Heart left ventricle (tissue), 16 donors: ENCODE measurements around the gene HLA-DRB1. TPM values are rescaled to one million over a fixed set of nuclear protein-coding genes. Genes with fewer than 3 reads are reported as not detected.

Experiments used
- ATAC-seq, 4 donors: fragments of 200-7000 bp; cut with Tn5 transposase; one replicate each; pipeline ENCODE4 v1.9.1; 2020 to 2022; ENCODE audit warnings: moderate library complexity in 4 of 4, mild to moderate bottlenecking in 3 of 4, moderate number of reproducible peaks in 1 of 4
- DNase-seq, 5 donors: peaks; one replicate each; pipeline ENCODE4 v3.0.0-alpha.2; 2020
- H3K27ac ChIP-seq, 12 donors: fragments of 200-600 bp; sonication (generic) in 4 of 12; one replicate each; pipeline versions ENCODE4 v1.5.0 to v1.8.0; 2016 to 2022; ENCODE audit warnings: mild to moderate bottlenecking in 2 of 12
- H3K27me3 ChIP-seq, 9 donors: fragments of 200-600 bp; sonication (generic) in 2 of 9; one replicate each; pipeline versions ENCODE4 v1.5.1 to v1.8.0; 2016 to 2022; ENCODE audit warnings: mild to moderate bottlenecking in 3 of 9
- H3K36me3 ChIP-seq, 9 donors: fragments of 200-600 bp; sonication (generic) in 2 of 9; one replicate each; pipeline versions ENCODE4 v1.5.0 to v1.8.0; 2018 to 2022; ENCODE audit warnings: mild to moderate bottlenecking in 2 of 9
- H3K4me1 ChIP-seq, 12 donors: fragments of 200-600 bp; sonication (generic) in 4 of 12; one replicate each; pipeline versions ENCODE4 v1.5.0 to v1.8.0; 2016 to 2022; ENCODE audit warnings: mild to moderate bottlenecking in 3 of 12
- H3K4me3 ChIP-seq, 12 donors: fragments of 200-600 bp; sonication (generic) in 4 of 12; one replicate each; pipeline versions ENCODE4 v1.5.0 to v1.8.0; 2017 to 2022; ENCODE audit warnings: mild to moderate bottlenecking in 9 of 12, moderate library complexity in 4 of 12
- H3K9me3 ChIP-seq, 12 donors: fragments of 200-600 bp; sonication (generic) in 4 of 12; one replicate each; pipeline versions ENCODE4 v1.5.0 to v1.8.0; 2016 to 2022; ENCODE audit warnings: mild to moderate bottlenecking in 1 of 12
- POLR2A ChIP-seq, 2 donors: fragments of 450-650 bp; IDR thresholded peaks; one replicate each; pipeline ENCODE4 v1.6.1; 2017; ENCODE audit warnings: antibody characterized with exemption in 2 of 2, mild to moderate bottlenecking in 2 of 2, moderate library complexity in 2 of 2
- WGBS, 4 donors: extraction: QIAGEN DNeasy Blood & Tissue Kit in 2 of 4; methylation state at CpG; one replicate each; pipeline versions ENCODE4 v1.1.5 to v1.1.7; 2013 to 2018; 5-methylcytosine and 5-hydroxymethylcytosine counted together
- intact Hi-C, 10 donors: fragments of 100-400 bp; cut with DNase I; formaldehyde crosslinking; loops; one replicate each; pipeline versions ENCODE4 v1.11.1 to v1.14.2; 2022
- long read RNA-seq, 3 donors: library from polyadenylated mRNA; unstranded; transcript quantifications; one replicate each; pipeline ENCODE4 v2.0.0, GENCODE V29; 2020 to 2021
- polyA plus RNA-seq, 2 donors: library from polyadenylated mRNA; stranded (reverse); fragments of 200-250 nt; gene quantifications; one replicate each; pipeline ENCODE4 v1.2.3, GENCODE V29; 2013
- total RNA-seq, 9 donors: library from RNA; depleted of rRNA in 2 of 9; stranded (reverse); fragments of >200 nt in 2 of 9; fragmentation: NEBNext Ultra II Directional in 3 of 9; extraction: Animal tissue kit (Norgen Biotek cat#: 25700) in 3 of 9; gene quantifications; one replicate each; pipeline versions ENCODE4 v1.1.0 to v1.2.4, GENCODE V29; 2016 to 2023
- TF ChIP-seq, protein P1 (sequence below), 12 donors: fragments of 200-600 bp; sonication (generic) in 4 of 12; IDR thresholded peaks; one replicate each; pipeline versions ENCODE4 v1.5.0 to v1.8.0; 2018 to 2022; ENCODE audit warnings: antibody characterized with exemption in 12 of 12, mild to moderate bottlenecking in 5 of 12
- donor health status: ischemic (EF 13 %, LVEDD 7.1; RV severe dilation, severe dysfunction).
- donor health status: healthy with polysubstance abuse.
- donor health status: DM: no; HTN: yes; CAD: no.
- donor health status: DM: no; HTN: no; CAD: no.
- donor health status: ischemic (EF 25% LVEDD 6.9; RV normal size, moderate dysfunction).
- donor health status: ischemic (EF 25% LVEDD 5.7; RV mildly dilated, moderate dysfunction).
- donor health status: healthy.
- donor health status: DM: yes; HTN: yes; CAD: no.
- donor health status: ischemic (EF 35%, LVEDD 5.7; RV mildly dilated, moderate dysfunction).
- donor health status: nonischemic (EF 11% LVEDD 7.7; RV severe dilation, severe dysfunction).
- donor health status: DM: yes; HTN: yes; CAD: no.
- donor health status: PGD.
- donor health status: ischemic (EF 29% LVEDD 5.4; RV normal size, mild dysfunction).
- donor health status: nonischemic (EF 23%, LVEDD 6.1; RV moderate dilation, normal function).

Gene HLA-DRB1
- 100 to 1,000 TPM in 3 of 9 donors, 10 to 100 TPM in 6; 12.3 to 404 (median 86.3) TPM for total RNA-seq
- 10 to 100 TPM; 32.3 to 76.3 TPM for polyA plus RNA-seq
- long read RNA-seq, donor 1, transcript HLA-DRB1-201 (6 exons, 1,229 nt) = major isoform, 80 of 111 reads
- long read RNA-seq, donor 1, partial matches to known transcripts = 29 of 111 reads
- long read RNA-seq, donor 1, other reads (novel, unspliced or antisense) = 2 of 111 reads
- long read RNA-seq, donor 2, transcript HLA-DRB1-201 (6 exons, 1,229 nt) = major isoform, 93 of 142 reads
- long read RNA-seq, donor 2, partial matches to known transcripts = 4 of 142 reads
- long read RNA-seq, donor 2, other reads (novel, unspliced or antisense) = 45 of 142 reads
- long read RNA-seq, donor 3, transcript HLA-DRB1-201 (6 exons, 1,229 nt) = major isoform, 51 of 79 reads
- long read RNA-seq, donor 3, partial matches to known transcripts = 28 of 79 reads
- long read RNA-seq, donor 3, other reads (novel, unspliced or antisense) = 0 of 79 reads

DNA sequence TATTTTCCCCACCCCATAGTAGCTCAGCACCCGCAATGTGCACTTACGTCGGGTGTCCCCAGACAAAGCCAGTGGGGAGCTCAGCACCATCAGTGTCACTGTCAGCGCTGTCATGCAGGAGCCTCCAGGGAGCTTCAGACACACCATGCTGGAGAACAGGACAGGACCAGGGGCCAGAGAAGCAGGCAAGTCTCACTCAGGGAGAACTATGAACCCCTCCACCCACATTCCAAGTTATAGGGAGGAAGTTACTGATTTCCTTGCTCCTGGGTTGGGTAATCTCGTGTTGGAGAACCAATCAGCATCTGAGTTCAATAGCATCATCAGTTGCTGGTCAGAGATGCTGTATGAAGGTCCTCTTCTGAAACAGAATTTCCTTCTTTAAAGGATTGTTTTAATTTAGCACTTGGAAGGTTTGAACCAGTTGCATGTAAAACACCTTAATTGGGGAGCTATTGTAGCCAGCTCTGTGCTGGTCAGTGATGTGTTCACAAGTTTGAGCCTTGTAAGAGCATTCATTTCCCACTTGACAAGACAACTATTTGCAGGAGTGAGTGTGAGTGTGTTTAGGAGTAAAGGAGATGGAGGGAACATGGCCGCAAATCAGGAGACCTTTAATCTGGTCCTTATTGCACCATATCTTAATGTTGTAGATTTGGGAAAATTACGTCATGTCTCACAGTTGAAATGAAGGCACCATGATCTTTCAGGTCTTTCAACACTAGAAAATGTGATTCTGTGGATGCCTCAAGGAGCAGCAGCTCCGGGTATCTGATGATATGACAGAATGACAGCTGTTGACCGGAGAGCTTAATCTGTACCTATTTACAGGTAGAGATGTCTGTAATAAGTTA is at the start of gene HLA-DRB1:
HLA-DRB1 (minus strand) TSS at position 253 of the 854 bp plus-strand sequence; CDS start at position 147, 106 bp downstream.
- DNase-seq (peak; percentile 32 to 71 (median 50)), ATAC-seq (peak; percentile 93 to 98 (median 97))
- Histone ChIP-seq H3K27ac (peak within 1 kb of the TSS in 7 of 12 donors; percentile 64 to 85 (median 72)), H3K4me1 (no peaks in the 10 kb centered on the region), H3K27me3 (no peaks in the 10 kb centered on the region), H3K9me3 (no peaks in the 10 kb centered on the region), H3K36me3 (no peaks in the 10 kb centered on the region), H3K4me3 (peak within 1 kb of the TSS in 7 of 12 donors; percentile 2 to 59 (median 47))
- no peak for TF ChIP-seq POLR2A (IDR thresholded peaks at IDR 0.05)
- TF ChIP-seq, protein P1, sequence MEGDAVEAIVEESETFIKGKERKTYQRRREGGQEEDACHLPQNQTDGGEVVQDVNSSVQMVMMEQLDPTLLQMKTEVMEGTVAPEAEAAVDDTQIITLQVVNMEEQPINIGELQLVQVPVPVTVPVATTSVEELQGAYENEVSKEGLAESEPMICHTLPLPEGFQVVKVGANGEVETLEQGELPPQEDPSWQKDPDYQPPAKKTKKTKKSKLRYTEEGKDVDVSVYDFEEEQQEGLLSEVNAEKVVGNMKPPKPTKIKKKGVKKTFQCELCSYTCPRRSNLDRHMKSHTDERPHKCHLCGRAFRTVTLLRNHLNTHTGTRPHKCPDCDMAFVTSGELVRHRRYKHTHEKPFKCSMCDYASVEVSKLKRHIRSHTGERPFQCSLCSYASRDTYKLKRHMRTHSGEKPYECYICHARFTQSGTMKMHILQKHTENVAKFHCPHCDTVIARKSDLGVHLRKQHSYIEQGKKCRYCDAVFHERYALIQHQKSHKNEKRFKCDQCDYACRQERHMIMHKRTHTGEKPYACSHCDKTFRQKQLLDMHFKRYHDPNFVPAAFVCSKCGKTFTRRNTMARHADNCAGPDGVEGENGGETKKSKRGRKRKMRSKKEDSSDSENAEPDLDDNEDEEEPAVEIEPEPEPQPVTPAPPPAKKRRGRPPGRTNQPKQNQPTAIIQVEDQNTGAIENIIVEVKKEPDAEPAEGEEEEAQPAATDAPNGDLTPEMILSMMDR (IDR thresholded peaks at IDR 0.05) = no peak
- intact Hi-C loops = loop anchor here in 6 of 10 donors (5.0 to 10.0 kb wide), 6 partner anchors 53 to 155 kb away; partner anchors contain the start of genes HLA-DQB1 (in 1 of the 6), HLA-DRA (in 1 of the 6) and HLA-DRB5 (in 1 of the 6)
- 13 to 58% (median 26%) methylated on average over 9 of the region's 9 CpGs for WGBS, 4 donors

GRCh38 chr6:32638532-32639219 is 49.0 kb upstream of the HLA-DRB1 start:
- Histone ChIP-seq H3K27ac (no peak overlapping the region), H3K36me3 (no peaks in the 10 kb centered on the region), H3K4me3 (peak overlapping the region in 2 of 12 donors; percentile 9 to 47), H3K9me3 (no peaks in the 10 kb centered on the region), H3K27me3 (peaks cover 0 to 5% (median 0%) of the 10 kb centered on the region in 9 donors), H3K4me1 (no peaks in the 10 kb centered on the region)
- intact Hi-C loops = no loop called here
- WGBS, 4 donors = 30 to 77% (median 71%) methylated on average over 6 to 9 of the region's 9 CpGs
- DNase-seq (no peak), ATAC-seq (no peak)
- TF ChIP-seq POLR2A (IDR thresholded peaks at IDR 0.05) = no peak
- TF ChIP-seq, protein P1 (IDR thresholded peaks at IDR 0.05) = no peak

DNA sequence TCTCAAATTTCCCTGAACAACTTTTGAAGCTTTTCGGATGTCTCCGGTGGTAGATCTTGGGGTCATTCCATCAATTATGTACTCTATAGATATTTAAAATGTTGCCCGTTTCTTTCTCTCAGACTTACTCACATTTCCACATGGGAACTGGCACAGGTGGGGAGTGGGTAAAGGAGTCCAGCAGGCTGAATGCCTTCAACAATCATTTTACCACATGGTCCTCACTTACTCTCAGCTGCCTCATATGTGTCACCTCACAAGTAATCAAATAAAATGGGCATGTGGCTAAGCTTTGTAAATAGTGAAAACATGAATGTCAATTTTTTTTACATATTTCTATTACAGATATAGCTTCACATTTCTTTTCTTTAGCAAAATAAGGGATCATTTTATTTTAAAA is 48.2 kb upstream of the HLA-DRB1 start:
- TF ChIP-seq, protein P1 (IDR thresholded peaks at IDR 0.05) = no peak
- no peak for TF ChIP-seq POLR2A (IDR thresholded peaks at IDR 0.05)
- no peaks in the 10 kb centered on the region for H3K9me3 ChIP-seq
- peak overlapping the region in 8 of 12 donors; percentile 22 to 47 (median 37) for H3K4me3 ChIP-seq
- 57 to 91% (median 81%) methylated on average over 3 of the region's 3 CpGs for WGBS, 4 donors
- ATAC-seq (no peak), DNase-seq (no peak)
- H3K27ac ChIP-seq = peak overlapping the region in 4 of 12 donors; percentile 37 to 63 (median 44)
- no peaks in the 10 kb centered on the region for H3K4me1 ChIP-seq
- H3K36me3 ChIP-seq = no peaks in the 10 kb centered on the region
- H3K27me3 ChIP-seq = peaks cover 0 to 5% (median 0%) of the 10 kb centered on the region in 9 donors
- intact Hi-C loops = loop anchor here in 1 of 10 donors (1.0 kb wide), 1 partner anchor 28 kb away; the partner anchor contains the start of gene HLA-DQB1
